Stimulated activated CD4-positive, alpha-beta T cell treated with anti-CD3 and anti-CD28 coated beads, Interleukin-1b, Interleukin-23, amount 100 ng/mL, for 1 hour (primary cell): ENCODE measurements around the gene PHACTR3.
"Not testable (repeated sequence)": the region's sequence is repeated elsewhere in the genome, so short reads cannot be mapped to it uniquely, and the experiment has no call there.

ENCODE experiments used
- DNase-seq, 2 donors: peaks; one replicate each; pipeline ENCODE4 v3.0.0-alpha.2; 2020; ENCODE audit warnings: low read depth in 2 of 2

The PHACTR3 gene

DNA sequence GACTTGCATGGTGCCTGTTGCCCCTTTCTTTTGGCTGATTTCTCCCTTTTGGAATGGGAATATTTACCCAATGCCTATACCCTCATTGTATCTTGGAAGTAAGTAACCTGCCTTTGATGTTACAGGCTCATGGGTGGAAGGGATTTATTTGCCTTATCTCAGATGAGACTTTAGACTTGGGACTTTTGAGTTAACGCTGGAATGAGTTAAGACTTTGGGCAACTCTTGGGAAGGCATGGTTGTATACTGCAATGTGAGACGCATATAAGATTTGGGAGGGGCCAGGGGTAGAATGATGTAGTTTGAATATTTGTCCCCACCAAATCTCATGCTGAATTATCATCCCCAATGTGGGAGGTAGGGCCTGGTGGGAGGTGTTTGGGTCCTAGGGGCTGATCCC is 253.6 kb downstream of the PHACTR3 start:
- no peak for DNase-seq

- no peak for DNase-seq
These were observed 254.1 kb downstream of the PHACTR3 start for GRCh38 chr20:59858425-59858824.

- DNase-seq = no peak
These were observed 257.1 kb downstream of the PHACTR3 start for GRCh38 chr20:59861401-59861800.

GRCh38 chr20:59863058-59863457 is 258.7 kb downstream of the PHACTR3 start:
- DNase-seq = no peak

GRCh38 chr20:59864726-59865125 is 260.4 kb downstream of the PHACTR3 start:
- DNase-seq = no peak

- DNase-seq = no peak
These were observed 262.0 kb downstream of the PHACTR3 start for GRCh38 chr20:59866338-59866737.

DNA sequence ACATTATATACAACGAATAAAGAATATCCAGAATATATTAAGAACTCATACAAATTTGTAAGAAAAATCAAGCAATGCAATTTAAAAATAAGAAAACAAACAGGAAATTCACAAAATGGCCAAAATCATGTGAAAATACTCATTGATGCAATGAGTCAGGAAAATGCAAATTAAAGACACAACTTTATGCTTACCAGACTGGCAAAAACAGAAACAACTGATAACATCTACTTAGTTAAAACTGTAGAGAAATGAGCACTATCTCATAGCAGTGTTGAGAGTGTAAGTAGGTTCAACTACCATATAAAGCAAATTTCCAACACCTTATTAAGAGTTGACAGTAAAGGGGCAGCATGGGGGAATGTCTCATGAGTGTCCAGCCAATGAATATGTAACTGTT is 266.8 kb downstream of the PHACTR3 start:
- no peak for DNase-seq

DNA sequence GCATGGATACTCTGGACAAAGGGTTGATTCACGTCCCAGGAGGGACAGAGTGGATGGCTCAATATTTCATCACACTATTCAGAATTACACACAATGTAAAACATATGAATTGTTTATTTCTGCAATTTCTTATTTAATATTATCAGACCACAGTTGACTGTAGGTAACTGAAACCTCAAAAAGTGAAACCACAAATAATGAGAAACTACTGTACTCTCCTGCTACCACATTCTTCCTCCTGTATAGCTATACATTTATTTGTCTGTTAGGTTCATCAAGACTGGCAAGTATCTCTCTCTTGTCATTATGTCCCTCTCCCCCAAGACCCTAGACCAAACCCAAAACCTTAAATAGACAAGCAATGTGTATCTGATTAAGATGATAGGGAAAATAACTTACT is 269.1 kb downstream of the PHACTR3 start:
- no peak for DNase-seq

DNA sequence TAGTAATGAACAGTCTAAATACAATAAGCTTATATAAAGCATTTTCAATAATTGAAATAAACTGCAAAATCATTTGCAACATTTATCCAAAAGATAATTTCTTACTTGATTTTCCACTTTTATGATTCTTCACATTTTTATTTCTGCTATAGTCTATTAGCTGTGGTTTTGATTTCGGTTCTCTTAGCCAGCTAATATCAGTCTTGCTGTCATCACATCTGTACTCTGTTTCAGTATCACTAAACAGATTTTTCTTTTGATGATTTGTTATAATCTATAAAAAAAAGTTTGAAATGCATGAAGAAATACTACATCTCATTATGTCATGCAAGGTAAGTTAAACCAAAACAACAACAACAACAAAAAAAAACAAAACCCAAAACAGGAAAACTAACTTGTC is 275.9 kb downstream of the PHACTR3 start:
- no peak for DNase-seq

GRCh38 chr20:59884494-59884893 is 280.2 kb downstream of the PHACTR3 start:
- DNase-seq = no peak

GRCh38 chr20:59888050-59888449 is 283.7 kb downstream of the PHACTR3 start:
- no peak for DNase-seq

- DNase-seq = not testable (repeated sequence)
These were observed 285.7 kb downstream of the PHACTR3 start for GRCh38 chr20:59890035-59890434.

- DNase-seq = no peak
These were observed 287.2 kb downstream of the PHACTR3 start for GRCh38 chr20:59891581-59891980.

DNA sequence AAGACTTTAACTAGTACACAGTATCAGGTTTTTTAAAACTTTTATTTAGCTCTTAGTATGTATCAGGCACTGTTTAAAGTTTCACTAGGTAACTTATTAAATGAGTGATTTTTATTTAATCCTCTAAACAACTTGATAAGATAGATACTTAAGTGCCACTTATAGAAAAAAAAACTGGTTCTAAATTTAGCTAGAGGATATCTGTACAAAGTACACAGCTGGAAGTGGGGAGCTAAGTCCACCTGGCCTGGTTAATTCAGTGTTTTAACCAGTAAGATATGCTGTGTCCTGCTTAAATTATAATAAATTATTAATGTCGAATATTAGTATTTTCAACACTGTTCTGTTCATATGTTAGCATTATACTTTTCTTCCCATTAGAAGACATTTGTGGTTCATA is 291.6 kb downstream of the PHACTR3 start:
- no peak for DNase-seq
